ENCODE data around the gene SREBF2. TPM values are rescaled to one million over a fixed set of nuclear protein-coding genes. Genes with fewer than 3 reads are reported as not detected.

The SREBF2 gene
- total RNA-seq, 1 donor from 2014 or later = 119 TPM

DNA sequence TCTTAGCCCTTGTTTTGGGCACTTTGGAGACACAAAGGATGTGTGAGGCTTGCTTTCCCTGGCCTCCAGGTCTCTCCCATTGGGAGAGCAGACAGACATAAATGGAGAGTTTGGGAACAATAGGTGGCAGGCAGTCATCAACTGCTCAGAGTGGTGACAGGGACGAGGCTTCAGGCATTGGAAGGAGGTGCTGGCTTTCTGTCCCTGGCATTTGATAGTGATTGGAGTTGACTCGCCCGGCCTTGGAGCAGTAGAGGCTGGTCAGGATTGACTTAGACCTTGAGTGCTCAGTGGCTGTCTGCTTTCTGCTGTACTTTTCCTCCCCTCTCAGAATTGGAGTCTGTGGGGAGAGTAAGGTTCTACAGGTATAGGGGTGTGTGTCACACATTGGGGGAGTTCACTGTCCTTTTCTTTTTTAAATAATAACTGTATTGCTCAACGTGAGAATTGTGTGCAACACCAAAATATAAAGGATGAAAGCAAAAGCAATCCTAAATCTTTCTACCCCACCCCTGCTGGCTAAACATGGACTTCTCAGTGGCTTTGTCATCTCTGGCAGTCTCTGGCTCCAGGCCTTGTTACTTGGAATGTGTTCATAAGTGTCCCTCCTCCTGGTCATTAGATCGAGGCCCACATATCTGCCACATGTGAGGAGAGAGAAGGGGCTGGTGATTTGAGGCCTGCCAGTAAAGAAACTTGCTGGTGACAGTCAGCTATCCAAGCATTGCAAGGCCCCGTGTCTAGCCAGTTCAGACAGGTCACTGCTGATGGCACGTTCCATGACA, 60.9 kb downstream of the SREBF2 start:
- Mint-ChIP-seq H3K27me3 (no peaks in the 10 kb centered on the region), H3K36me3 (peaks cover 6% of the 10 kb centered on the region), H3K4me1 (ENCODE audit: unreplicated experiment) (no peaks in the 10 kb centered on the region), H3K4me3 (no peak overlapping the region), H3K9me3 (no peaks in the 10 kb centered on the region), H3K27ac (no peak overlapping the region)
- TF ChIP-seq CTCF (conservative IDR thresholded peaks at IDR 0.05) = no peak
- DNase-seq (ENCODE audit: extremely low spot score, unreplicated experiment) = no peak

GRCh38 chr22:41898645-41899044, 65.7 kb downstream of the SREBF2 start:
- no peaks in the 10 kb centered on the region for H3K36me3 Mint-ChIP-seq

GRCh38 chr22:41899110-41899509, 66.2 kb downstream of the SREBF2 start:
- H3K4me1 Mint-ChIP-seq (ENCODE audit: unreplicated experiment) = no peaks in the 10 kb centered on the region
- H3K27ac Mint-ChIP-seq = no peak overlapping the region
- H3K9me3 Mint-ChIP-seq = no peaks in the 10 kb centered on the region
- H3K27me3 Mint-ChIP-seq = no peaks in the 10 kb centered on the region
- no peak for TF ChIP-seq CTCF (conservative IDR thresholded peaks at IDR 0.05)
- DNase-seq (ENCODE audit: extremely low spot score, unreplicated experiment) = no peak
- no peaks in the 10 kb centered on the region for H3K36me3 Mint-ChIP-seq
- no peak overlapping the region for H3K4me3 Mint-ChIP-seq

More at GRCh38 chr22:41898645-41899044, 65.7 kb downstream of the SREBF2 start:
- H3K27ac Mint-ChIP-seq = no peak overlapping the region
- no peak for DNase-seq (ENCODE audit: extremely low spot score, unreplicated experiment)
- H3K27me3 Mint-ChIP-seq = no peaks in the 10 kb centered on the region
- no peak overlapping the region for H3K4me3 Mint-ChIP-seq
- H3K9me3 Mint-ChIP-seq = no peaks in the 10 kb centered on the region
- no peak for TF ChIP-seq CTCF (conservative IDR thresholded peaks at IDR 0.05)
- H3K4me1 Mint-ChIP-seq (ENCODE audit: unreplicated experiment) = no peaks in the 10 kb centered on the region

DNA sequence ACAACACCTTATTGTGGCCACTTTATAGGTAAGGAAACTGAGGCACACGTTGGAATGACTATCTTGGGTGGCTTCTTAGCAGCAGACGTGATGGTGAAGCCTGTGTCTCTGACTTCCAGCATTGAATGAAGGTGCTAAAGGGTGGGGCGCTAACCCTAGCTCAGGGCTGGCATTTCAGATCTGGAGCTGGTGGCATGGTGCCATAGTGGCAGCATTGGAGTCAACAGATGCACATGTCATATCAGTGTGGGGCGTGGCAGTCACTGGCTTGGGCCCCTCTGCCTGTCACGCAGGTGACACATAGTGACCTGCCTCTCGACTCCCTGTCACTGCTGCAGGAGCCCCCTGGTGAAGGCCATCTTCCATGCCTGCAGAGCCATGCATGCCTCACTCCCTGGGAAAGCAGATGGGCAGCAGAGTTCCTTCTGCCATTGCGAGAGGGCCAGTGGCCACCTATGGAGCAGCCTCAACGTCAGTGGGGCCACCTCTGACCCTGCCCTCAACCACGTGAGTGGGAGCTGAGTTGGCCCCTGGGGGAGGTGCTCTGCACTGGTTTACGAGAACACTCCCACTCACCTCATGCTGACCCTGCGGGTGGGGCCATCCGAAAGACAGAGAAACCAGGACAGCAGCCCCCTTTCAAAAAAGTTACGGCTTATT, 67.2 kb downstream of the SREBF2 start:
- no peaks in the 10 kb centered on the region for H3K4me1 Mint-ChIP-seq (ENCODE audit: unreplicated experiment)
- TF ChIP-seq CTCF (conservative IDR thresholded peaks at IDR 0.05) = no peak
- H3K4me3 Mint-ChIP-seq = no peak overlapping the region
- H3K27ac Mint-ChIP-seq = no peak overlapping the region
- DNase-seq (ENCODE audit: extremely low spot score, unreplicated experiment) = no peak
- H3K27me3 Mint-ChIP-seq = no peaks in the 10 kb centered on the region
- H3K9me3 Mint-ChIP-seq = no peaks in the 10 kb centered on the region
- no peaks in the 10 kb centered on the region for H3K36me3 Mint-ChIP-seq

- DNase-seq (ENCODE audit: extremely low spot score, unreplicated experiment) = no peak
- no peak overlapping the region for H3K4me3 Mint-ChIP-seq
- no peak for TF ChIP-seq CTCF (conservative IDR thresholded peaks at IDR 0.05)
- H3K4me1 Mint-ChIP-seq (ENCODE audit: unreplicated experiment) = no peaks in the 10 kb centered on the region
- H3K27me3 Mint-ChIP-seq = no peaks in the 10 kb centered on the region
- no peaks in the 10 kb centered on the region for H3K9me3 Mint-ChIP-seq
- no peak overlapping the region for H3K27ac Mint-ChIP-seq
- peaks cover 3% of the 10 kb centered on the region for H3K36me3 Mint-ChIP-seq
Measured at GRCh38 chr22:41900652-41901312, 67.9 kb downstream of the SREBF2 start.

Measured in type B pancreatic cell (in vitro differentiated cells).